HUDEP-2 (cell line): ENCODE results near the gene KRT72.

Source experiments
- DNase-seq, 76 experiments: peaks; one replicate each; lab custom pipeline; 2025; ENCODE audit not compliant: unreplicated experiment in 76 of 76; lab: John Stamatoyannopoulos, UW

The KRT72 gene

DNA sequence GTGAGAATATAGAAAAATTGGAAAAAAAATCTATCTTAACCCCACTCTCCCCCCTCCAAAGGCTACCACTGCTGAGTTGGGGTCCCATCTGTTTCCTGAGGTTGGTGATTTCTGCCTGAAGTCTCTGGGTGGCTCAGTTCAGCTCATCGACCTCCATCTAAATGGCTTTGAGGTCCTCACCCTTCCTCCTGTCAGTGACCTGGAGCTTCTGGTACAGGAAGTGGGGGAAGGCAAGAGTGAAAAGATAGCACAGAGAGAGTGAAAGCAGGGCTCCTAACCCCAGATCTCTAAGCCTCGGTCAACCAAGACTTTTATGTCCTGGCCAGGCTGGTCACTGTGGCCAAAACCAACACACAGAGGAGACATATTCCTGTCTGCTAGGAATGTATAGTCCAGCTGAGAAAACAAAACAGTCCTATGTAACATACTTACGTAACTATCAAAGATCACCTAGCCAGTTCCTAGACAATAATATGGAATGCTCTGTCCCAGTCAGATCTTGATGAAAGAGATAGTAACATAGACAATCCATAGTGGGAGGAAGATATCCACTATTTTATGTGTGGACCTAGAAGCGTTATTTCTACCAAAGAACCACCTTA, 29.4 kb upstream of the KRT72 start:
- no peak for DNase-seq

DNA sequence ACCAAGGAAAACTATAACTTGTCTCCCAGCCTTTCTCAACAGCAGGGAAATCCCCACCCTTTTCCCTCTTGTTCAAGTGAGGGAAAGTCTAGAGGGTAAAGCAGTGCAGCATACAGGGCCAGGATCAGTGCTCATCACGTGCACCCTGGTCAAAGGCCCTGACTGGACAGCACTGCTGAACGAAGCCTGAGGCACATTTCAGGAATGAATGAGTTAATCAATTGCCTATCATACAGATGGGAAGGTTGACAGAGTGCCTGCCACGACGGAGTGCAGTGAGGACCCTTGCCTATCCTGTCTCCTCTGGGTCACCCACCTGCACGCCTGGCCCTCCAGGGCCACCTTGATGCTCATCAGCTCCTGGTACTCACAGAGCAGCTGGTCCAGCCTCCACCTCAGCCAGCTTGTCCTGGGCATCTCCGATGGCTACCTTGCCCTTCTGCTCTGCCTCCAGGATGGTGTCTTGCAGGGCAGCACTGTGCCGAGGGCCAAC, 28.8 kb upstream of the KRT72 start:
- DNase-seq, result no peak

DNA sequence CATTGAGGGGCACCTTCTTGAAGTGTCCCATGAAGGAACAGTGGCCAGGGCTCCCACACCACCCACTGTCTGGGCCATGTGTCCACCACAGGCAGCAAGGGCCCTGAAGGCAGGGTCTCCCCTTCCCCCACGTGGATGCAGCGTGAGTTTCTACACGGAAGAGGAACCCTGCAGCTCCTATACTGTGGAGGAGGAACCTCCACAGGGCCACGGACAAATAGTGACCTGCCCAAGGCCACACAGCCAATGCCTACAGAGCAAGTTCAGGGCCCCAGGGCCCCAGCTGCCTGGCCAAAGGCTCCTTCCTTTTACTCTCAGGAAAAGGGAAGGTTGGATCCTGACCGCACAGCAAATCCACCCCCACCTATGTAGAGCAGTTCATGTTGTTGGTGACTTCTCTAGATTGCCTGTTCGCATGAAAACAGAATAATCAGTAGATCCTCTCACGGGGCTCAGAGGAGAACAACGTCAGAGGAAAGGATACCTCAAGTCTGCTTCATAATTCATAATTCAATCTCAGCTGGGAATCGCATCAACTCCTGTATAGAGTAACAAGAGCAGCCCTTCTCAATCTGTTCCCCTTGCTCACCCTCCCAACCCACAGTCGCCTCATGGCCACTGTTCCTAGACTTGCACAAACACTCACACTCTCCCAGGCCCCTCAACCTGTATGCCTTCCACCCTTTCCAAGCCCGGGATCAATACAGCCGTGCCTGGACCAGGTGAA, 28.2 kb upstream of the KRT72 start:
- no peak for DNase-seq

DNA sequence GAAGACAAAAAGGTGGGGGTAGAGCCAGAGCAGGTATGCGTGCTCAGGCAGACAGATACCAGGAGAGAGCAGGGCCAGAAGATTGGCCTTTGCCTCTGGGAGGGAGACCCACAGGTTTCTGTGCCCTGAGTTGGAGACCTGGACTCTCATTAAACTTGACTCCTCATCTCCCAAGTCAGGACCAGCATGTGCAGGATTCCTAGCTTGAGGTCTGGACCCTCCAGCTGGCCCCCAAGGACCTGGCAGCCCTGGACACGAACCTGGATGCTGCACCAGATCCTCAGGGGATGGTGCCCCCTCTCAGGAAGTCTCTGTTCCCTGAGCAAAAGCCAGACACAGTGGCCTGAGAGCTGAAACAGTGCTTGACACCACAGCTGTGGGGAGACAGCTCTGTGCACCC, 27.6 kb upstream of the KRT72 start:
- no peak for DNase-seq

DNA sequence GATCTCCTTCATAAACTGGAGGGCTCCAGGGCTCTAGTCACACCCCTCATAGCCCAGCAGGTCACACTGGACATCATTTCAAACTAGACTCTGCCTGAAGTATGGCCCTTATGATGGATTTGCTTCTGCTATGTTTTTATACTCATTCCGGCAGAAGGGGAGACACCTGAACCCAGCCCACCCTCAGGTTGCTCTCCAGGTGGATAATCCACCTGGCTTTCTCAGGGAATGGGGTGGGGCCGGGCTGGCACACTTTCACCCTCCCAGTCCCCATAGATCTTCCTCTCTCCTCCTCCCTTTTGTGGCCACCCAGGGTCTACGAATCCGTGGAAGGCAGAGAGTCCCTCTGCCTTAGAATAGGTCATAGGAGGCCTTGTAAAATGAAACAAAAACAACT, 26.8 kb upstream of the KRT72 start:
- no peak for DNase-seq

DNA sequence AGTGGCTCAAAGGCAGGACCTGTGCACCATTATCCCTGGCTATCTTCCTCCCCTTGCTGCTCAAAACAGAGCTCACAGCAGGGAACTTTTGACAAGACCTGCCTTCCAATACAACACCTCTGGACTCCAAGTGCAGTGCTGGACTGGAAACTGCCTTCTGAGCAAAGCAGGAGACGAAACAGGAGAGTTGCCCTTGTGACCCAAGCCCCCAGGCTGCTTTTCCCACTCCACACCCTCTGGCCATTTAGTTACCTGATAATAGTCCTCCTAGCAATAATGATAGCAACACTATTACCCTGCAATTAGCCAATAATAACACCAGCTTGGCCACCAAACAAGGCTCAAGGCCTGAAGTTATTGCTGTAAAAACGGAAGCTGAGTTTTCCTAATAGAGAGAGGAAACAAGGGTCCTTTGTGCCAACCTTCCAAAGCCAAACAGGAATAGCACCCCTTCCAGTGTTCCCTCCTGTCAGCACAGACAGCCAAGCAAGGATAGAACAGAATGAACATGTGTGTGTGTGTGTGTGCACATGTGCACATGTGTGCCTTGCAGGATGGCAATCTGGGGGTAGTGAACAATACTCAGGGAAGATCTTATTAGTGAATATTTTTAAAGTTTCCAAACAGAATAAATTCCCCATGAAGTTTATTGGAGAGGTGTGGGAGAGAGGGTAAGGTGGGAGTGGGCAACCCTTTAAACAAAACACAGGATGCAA, 26.3 kb upstream of the KRT72 start:
- DNase-seq, result no peak

DNA sequence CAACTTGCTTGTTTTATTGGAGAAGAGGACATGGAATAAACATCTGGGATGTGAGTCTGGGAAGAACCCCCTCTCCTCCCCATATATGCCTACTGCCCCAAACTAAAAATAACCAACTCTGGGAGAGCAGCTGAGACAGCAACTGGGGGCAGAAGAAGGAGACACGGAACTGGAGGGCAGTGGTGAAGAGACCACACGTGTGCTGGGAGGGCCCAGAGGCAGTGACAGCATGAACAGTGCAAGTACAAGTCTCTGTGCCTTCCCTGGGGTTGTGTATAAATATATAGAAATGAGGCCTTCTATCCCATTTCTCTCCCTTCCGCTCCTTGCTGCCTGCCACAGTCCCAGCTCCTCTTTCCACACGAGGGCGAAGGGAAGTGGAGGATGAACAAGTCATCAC, 21.1 kb upstream of the KRT72 start:
- no peak for DNase-seq

DNA sequence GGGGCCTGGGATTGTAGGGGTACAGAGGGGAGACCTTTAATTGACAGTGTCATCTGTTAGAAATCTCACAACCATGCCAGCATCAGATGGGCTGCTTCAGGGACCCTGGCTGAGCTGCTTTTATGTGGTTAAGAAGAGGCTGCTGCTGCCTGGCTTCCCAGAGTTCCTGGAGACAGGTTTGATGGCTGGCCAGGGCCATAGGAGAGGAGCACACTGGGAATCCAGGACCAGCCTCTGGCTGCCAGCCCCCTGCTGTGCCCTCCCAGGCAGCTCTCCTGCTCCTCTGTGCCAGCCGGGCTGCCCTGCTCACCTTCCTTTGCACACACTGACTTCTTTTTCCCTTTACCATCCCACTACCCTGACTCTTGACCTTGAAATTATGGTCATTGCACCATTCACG, 17.6 kb upstream of the KRT72 start:
- no peak for DNase-seq

DNA sequence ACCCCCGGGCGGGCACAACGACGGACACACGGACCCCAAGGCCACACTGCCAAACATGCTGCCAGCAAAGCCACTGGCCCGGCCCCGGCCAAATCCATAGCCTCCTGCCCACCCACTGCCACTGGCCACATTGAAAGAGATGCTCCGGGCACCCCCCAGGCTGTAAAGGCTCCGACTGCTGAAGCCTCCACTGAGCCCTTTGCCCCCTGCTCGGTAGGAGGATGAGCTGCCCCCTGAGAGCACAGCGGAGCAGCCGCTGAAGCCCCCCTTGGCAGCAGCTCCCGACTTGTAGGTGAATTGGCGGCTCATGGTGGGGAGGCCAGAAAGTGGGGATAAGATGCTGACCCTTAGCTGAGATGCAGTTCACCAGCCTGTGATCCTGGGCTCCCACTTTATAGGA, 17.0 kb upstream of the KRT72 start, which contains the start of gene KRT73:
Gene KRT73, minus strand, starts transcription at position 344 of the 400 bp plus-strand sequence. Its CDS starts 35 bp downstream, at position 309.
- DNase-seq, result no peak

DNA sequence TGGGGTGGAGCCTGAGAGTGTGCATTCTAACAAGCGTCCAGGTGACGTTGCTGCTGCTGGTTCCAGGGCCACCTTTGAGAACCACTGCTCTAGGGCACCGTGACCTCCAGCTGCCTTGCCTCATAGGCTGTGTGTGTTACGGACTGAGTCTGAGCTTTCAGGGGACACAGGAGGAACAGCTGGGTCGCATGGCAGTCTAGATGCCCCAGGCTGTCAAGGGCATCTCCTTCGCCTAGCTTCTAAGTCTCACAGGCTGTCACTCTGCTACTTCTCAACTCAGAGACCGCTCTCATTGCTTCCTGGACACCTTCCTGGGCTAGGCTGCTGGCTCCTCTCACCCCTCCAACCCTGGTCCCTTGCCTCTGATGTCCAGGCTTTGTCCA, 16.1 kb upstream of the KRT72 start:
- no peak for DNase-seq

DNA sequence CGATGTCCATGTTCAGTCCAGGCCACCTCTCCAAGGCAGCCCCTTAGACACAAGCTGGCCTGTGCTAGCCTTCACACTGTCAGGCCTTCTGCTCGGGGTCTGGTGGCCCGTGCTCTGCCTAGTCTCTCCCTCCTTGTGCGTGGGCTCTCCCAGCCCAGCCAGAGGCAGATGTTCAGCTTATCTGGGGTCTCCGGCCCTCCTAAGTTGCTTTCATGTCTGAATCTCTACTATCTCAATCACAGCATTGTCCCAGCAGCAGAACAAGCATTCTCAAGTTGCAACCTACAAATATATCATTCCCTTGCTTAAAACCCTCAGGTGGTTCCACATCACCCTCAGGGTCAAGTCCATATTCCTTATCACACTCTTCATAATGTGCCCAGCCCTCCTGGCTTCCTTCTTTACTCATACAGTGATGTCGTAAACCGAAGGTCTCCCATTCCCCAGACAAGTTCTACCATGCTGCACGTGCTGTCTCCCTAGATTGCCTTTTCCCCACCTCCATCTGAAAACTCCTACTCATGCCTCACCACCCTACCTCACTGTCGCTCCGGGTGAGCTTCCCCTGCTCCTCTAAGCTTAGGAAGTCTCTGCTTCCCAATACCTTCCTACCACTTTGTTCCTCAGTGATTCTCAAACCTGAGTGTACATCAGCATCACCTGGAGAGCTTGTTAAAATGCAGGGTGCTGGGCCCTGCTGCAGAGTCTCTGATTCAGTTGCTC, 15.6 kb upstream of the KRT72 start:
- DNase-seq, result no peak

DNA sequence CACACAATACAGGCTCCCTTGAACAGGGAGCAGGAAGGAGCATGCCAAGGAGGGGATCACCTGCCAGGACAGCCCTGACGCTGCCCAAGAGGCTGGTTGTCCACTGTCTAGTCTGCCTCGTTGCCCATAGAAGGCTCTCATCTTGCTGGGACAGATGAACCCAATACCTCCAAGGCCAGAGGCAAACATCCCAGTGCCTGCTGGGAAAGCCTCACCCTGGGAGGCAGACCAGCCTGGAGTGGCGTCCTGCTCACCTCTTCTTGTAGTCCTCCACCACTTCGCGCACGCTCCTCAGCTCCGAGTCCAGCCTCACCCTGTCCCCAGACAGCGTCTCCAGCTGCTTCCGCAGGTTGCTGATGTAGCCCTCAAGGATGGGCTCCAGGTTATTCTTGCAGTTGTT, 14.6 kb upstream of the KRT72 start:
- DNase-seq, result no peak

DNA sequence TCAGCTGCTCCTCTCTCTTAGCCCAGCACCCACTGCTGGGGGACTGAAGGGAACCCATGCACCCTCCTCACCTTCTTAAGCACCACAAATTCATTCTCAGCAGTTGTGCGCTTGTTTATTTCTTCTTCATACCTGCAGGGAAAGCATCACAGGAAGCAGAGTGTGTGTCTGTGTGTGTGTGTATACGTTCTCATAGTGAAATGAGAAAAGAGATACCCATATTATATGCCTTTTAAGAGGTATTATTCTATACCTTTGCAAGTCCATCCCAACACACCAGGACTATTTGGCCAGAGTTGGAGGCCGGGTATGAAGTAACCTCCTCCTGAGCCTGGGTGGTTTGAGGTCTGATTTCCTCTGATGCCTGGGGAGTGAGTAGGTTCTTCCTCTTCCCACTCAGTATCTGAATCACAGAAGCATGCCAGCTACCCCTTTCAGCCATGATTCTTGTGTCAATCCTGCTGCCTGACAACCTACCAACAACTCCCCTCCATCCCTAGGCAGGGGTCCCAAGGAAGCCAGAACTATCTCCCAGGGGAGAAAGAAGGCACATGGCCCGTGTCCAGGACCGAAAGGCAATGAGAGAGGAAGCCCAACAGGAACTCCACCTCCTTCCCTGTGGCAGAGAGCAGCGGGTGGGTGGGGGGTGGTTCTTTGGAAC, 14.1 kb upstream of the KRT72 start:
- DNase-seq, result no peak

DNA sequence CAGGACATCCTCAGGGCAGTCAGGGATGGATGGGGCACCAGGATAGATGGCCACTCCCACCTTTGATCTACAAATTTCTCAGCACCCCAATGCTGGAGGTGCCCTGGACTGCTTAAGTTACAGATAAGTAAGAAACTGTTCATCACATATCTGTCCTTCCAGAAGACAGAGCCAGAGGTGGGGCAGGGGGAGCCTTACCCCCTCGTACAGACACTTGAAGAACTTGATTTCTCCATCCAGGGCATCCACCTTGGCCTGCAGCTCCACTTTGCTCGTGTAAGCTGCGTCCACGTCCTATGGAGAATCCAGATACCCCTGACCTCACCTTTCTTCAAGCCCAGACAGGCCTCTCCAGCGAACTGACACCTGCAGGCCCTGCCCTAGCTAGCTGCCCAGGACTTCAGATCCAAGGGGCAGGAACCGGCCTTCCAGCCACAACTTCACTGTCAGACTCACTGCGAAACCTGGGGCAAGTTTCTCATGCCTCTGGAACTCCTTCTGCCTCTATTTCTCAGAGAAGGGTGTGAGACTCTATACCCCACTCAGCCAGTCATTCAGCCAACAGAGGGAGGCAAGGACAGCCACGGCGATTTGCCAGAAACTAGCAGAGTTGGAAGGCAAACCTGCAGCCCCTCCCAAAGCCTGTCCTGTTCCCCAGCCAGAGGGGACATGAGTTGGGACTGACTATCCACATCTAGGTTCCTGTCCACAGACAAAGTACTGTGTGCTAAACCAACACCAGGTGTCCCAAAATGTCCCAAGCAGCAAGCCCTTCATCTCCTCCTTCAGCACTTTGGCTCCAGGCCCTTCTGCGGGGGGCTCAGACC, 13.3 kb upstream of the KRT72 start:
- DNase-seq, result no peak

DNA sequence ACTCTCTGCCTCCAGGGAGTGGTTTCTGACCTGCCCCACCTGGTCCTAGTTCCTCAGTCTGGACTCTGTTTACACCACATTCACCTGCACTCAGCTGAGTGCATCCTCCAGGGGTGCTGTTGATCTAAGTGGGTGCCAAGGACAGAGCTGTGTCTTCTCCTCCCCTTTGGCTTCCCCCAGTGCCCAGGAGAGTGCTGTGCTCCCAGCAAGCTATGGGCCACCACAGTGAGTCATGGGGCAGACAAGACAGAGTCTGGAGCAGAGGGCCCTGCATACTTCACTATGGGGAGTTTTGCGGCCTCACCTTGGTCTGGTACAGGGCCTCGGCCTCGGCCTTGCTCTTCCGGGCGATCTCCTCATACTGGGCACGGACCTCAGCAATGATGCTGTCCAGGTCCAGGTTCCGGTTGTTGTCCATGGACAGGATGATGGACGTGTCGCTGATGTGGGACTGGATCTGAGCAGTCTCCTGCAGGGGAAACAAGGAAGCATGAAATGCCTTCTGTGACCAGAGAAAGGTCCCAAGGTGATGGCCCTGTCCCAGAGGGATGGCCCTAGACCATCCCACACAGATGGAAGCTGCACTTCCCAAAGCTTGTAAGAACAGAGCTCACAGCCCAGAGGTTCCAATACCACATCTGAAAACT, 12.2 kb upstream of the KRT72 start:
- no peak for DNase-seq

DNA sequence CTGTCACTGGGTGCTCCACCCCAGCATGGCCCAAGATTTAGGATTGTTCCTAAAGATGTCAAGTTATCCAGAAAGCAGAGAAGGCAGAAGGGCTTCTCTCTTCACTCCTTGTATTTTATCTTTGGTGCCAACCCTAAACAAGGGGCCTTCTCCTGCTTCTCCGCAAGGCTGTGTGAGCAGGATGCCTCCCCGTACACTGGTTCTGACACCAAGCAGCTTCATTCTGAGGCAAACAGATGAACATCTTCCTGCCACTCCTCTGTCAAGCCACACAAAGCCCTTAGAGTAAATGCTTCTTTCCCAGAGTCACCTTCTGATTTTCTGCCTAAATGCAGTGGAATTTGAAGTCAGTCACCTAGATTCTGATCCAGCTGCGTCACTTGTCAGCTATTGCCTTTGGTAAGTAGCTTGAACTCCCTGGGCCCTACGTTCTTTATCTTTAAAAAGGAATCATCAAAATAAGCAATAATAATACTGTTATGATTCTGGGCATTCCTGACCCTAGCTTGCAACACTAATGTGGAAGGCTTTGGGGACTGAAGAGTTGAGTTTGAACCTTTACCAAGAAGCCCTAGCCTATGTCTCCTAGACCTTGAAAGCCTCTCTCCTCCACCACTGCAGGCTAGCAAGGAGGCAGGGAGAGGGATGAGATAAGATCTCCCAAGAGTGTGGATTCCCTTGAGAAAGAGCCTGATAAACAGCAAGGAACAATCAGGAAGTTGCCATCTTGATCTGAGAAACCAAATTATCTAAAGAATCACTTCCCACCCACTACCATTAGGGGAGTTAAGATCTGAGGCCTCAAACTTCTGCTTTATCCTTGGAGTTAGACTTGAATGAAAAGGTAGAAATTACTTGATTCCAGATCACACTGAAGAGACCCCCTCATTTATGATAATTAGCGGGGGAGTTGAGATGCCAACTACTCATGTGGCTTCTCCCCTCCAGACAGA, 11.4 kb upstream of the KRT72 start:
- DNase-seq, result no peak

DNA sequence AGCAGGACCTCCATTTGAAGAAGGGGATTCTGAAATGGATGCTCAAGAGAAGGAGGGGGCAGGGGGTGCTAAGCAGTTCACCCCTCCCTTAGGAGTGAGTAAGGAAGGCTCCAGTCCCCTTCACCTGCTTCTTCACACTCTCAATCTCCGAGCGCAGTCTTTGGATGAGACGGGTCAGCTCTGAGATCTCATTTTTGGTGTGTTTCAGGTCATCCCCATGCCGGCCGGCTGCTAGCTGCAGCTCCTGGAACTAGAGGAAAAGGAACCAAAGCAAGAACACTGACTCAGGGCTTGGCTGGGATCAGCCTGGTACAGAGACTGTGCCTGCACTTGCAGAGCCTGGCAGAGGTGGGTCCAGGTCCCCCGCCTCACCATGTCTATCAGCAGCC, 9.8 kb upstream of the KRT72 start:
- DNase-seq, result no peak
